B cell (primary cell): ENCODE results near the gene SUOX. TPM values are rescaled to one million over a fixed set of nuclear protein-coding genes. Genes with fewer than 3 reads are reported as not detected.
A peak's percentile ranks its signal among the peaks of the same experiment; 100 is the strongest.

Experiments
- ATAC-seq: fragments of 200-7000 bp; cut with Tn5 transposase; one replicate; pipeline ENCODE4 v1.10.0; 2021; ENCODE audit warnings: low read depth, mild to moderate bottlenecking, moderate number of reproducible peaks, moderate library complexity
- CTCF ChIA-PET: fragments of 350-600 bp; sonication (Branson Sonifier 250); formaldehyde crosslinking; loops from one replicate; lab custom pipeline; 2021; ENCODE audit warnings: antibody characterized with exemption, inconsistent platforms; lab: Charles Lee
- POLR2A ChIA-PET: fragments of 350-600 bp; sonication (Branson Sonifier 250); formaldehyde crosslinking; loops from one replicate; lab custom pipeline; 2021; ENCODE audit warnings: antibody characterized with exemption; lab: Charles Lee
- DNase-seq: peaks from one replicate; pipeline ENCODE4 v3.0.0; 2013
- H2AFZ ChIP-seq: 2 replicates; pipeline ENCODE4 v1.6.1; 2012; ENCODE audit warnings: mild to moderate bottlenecking, low read depth, low read length; ENCODE audit not compliant: insufficient read depth, poor library complexity, severe bottlenecking
- H3K27ac ChIP-seq, 2 donors: 1 replicate in 1 of 2; 2 replicates in 1 of 2; pipeline ENCODE4 v1.5.1; 2012 to 2013; ENCODE audit warnings: low read length in 2 of 2, mild to moderate bottlenecking in 2 of 2, moderate library complexity in 1 of 2
- H3K27me3 ChIP-seq, 4 experiments: fragments of 200-600 bp in 1 of 4; sonication (generic) in 1 of 4; replicated peaks in 1 of 4; 1 replicate in 2 of 4; 2 replicates in 2 of 4; pipeline versions ENCODE4 v1.6.1 to v1.7.0; 2013 to 2016; ENCODE audit warnings: low read length in 3 of 4, mild to moderate bottlenecking in 2 of 4, mixed read lengths in 1 of 4, moderate library complexity in 1 of 4; ENCODE audit not compliant: insufficient read depth in 4 of 4, control insufficient read depth in 3 of 4; ENCODE audit errors: control extremely low read depth in 1 of 4
- H3K36me3 ChIP-seq, 2 experiments: replicated peaks in 1 of 2; 1 replicate in 1 of 2; 2 replicates in 1 of 2; pipeline versions ENCODE4 v1.6.1 to v1.7.1; 2013; ENCODE audit warnings: low read length in 1 of 2; ENCODE audit not compliant: insufficient read depth in 2 of 2, control insufficient read depth in 1 of 2; ENCODE audit errors: control extremely low read depth in 1 of 2, extremely low read depth in 1 of 2
- H3K4me1 ChIP-seq, 2 donors: fragments of 200-600 bp in 1 of 2; sonication (generic) in 1 of 2; 1 replicate in 1 of 2; 2 replicates in 1 of 2; pipeline versions ENCODE4 v1.5.1 to v1.6.1; 2013 to 2017; ENCODE audit warnings: low read length in 2 of 2; ENCODE audit not compliant: control insufficient read depth in 2 of 2, insufficient read depth in 2 of 2
- H3K4me2 ChIP-seq: replicated peaks from 2 replicates; pipeline ENCODE3; 2012; ENCODE audit warnings: mild to moderate bottlenecking, low read depth, low read length; ENCODE audit not compliant: poor library complexity, severe bottlenecking
- H3K4me3 ChIP-seq, 5 experiments: fragments of 200-600 bp in 1 of 5; sonication (generic) in 1 of 5; 1 replicate in 3 of 5; 2 replicates in 2 of 5; pipeline versions ENCODE4 v1.5.1 to v1.7.0; 2011 to 2016; ENCODE audit warnings: low read length in 4 of 5, mild to moderate bottlenecking in 4 of 5, low read depth in 2 of 5, control low read depth in 1 of 5, moderate library complexity in 1 of 5; ENCODE audit not compliant: insufficient read depth in 1 of 5; ENCODE audit errors: control extremely low read depth in 1 of 5, extremely low read depth in 1 of 5
- H3K79me2 ChIP-seq: fragments of 200-600 bp; sonication (generic); one replicate; pipeline ENCODE4 v1.6.0; 2016; ENCODE audit warnings: low read length; ENCODE audit not compliant: control insufficient read depth, insufficient read depth
- H3K9ac ChIP-seq: fragments of 200-600 bp; sonication (generic); 2 replicates; pipeline ENCODE4 v1.6.1; 2017; ENCODE audit warnings: mild to moderate bottlenecking, low read length, moderate library complexity
- H3K9me3 ChIP-seq, 3 donors: one replicate each; pipeline versions ENCODE4 v1.6.1 to v1.7.1; 2013; ENCODE audit warnings: low read length in 2 of 3; ENCODE audit not compliant: control insufficient read depth in 2 of 3, insufficient read depth in 1 of 3; ENCODE audit errors: control extremely low read depth in 1 of 3
- H4K20me1 ChIP-seq: 2 replicates; pipeline ENCODE4 v1.6.0; 2012; ENCODE audit warnings: mild to moderate bottlenecking, low read length; ENCODE audit not compliant: insufficient read depth, control insufficient read depth, poor library complexity, severe bottlenecking
- H3K27ac Mint-ChIP-seq: one replicate; pipeline ENCODE4 v1.8.0; 2021; ENCODE audit warnings: mixed read lengths
- H3K27me3 Mint-ChIP-seq: one replicate; pipeline ENCODE4 v1.8.0; 2021; ENCODE audit warnings: mixed read lengths
- H3K4me1 Mint-ChIP-seq: one replicate; pipeline ENCODE4 v1.8.0; 2021; ENCODE audit warnings: mixed read lengths
- H3K4me3 Mint-ChIP-seq: one replicate; pipeline ENCODE4 v1.8.0; 2021; ENCODE audit warnings: mixed read lengths
- H3K9me3 Mint-ChIP-seq: one replicate; pipeline ENCODE4 v1.8.0; 2022; ENCODE audit warnings: mixed read lengths; ENCODE audit not compliant: insufficient read depth
- EZH2 ChIP-seq: IDR thresholded peaks from 2 replicates; pipeline ENCODE4 v1.6.1; 2012; ENCODE audit warnings: borderline replicate concordance, low read depth, mild to moderate bottlenecking, moderate library complexity, low read length; ENCODE audit not compliant: insufficient read depth, poor library complexity, severe bottlenecking
- WGBS: methylation state at CpG from one replicate; pipeline ENCODE4 v1.1.5; 2013; ENCODE audit warnings: missing lambda C conversion rate; ENCODE audit not compliant: insufficient coverage; 5-methylcytosine and 5-hydroxymethylcytosine counted together
- intact Hi-C: fragments of 100-400 bp; cut with micrococcal nuclease; formaldehyde crosslinking; loops from one replicate; pipeline ENCODE4 v1.10.0; 2022
- polyA plus RNA-seq: library from polyadenylated mRNA; depleted of rRNA; stranded (reverse); fragments of >200 nt; gene quantifications from 2 replicates; pipeline ENCODE4 v1.2.3, GENCODE V29; 2012
- total RNA-seq, 2 donors: library from RNA; stranded (reverse); fragments of 120-200 nt in 1 of 2; gene quantifications; 1 replicate in 1 of 2; 2 replicates in 1 of 2; pipeline versions ENCODE4 v1.2.3 to v1.2.4, GENCODE V29; 2013 to 2022
- TF ChIP-seq, protein P1 (sequence below): fragments of 200-600 bp; IDR thresholded peaks from one replicate; pipeline ENCODE4 v1.8.0; 2022; ENCODE audit warnings: antibody characterized with exemption, mild to moderate bottlenecking

Gene SUOX
- total and polyA plus RNA-seq, 2 donors (not counting 1 experiment from before 2014, with no cell fraction given): 3.1 to 7.5 TPM

DNA sequence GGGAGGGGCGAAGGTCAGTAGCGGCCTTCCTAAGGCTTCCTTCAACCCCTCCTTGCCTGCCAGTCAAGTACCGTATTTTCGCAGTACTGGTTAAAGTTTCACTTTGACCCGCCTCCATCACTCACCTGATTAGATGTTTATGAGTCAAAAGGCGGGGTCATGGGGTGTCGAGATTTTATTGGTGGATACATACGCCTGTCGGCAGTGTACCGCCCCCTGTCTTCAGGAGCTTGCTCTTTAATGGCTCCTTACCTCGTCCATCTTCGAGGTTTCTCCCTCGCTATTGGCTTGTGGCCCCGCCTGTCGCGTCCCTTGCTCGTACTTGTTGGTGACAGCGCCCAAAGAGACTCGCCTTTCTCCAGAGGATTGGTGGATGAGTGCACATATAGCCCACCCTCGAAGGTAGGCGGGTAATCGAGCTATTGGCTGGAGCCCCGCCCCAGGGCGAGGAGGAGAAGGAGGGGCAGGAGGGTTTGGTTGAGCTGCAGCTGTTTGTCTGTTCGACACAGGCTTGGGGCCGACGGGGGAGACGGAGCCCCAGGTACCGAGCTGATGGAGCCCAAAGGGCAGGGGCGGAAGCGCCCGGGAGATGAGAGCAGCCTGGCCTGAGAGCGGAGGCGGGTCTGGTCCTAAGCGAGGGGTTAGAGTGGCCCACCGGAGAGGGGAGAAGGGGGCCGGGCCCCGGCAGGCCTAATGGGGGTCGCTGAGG is 23.3 kb upstream of the SUOX start, which contains the start of gene RAB5B:
Gene RAB5B (plus strand): TSS at position 480 of the 709 bp plus-strand sequence. CDS start 12,883 bp downstream, outside the sequence.
- Mint-ChIP-seq H3K27ac (no peak within 1 kb of the TSS), H3K4me1 (peaks cover 13% of the 10 kb centered on the region), H3K27me3 (no peaks in the 10 kb centered on the region), H3K9me3 (no peaks in the 10 kb centered on the region), H3K4me3 (no peak within 1 kb of the TSS)
- DNase-seq: peak; percentile 99
- Histone ChIP-seq H3K4me3 (peak within 1 kb of the TSS; percentile 77 to 99 (median 90)), H3K9ac (peak within 1 kb of the TSS; percentile 95), H4K20me1 (peaks cover 22% of the 10 kb centered on the region), H3K9me3 (no peaks in the 10 kb centered on the region), H3K36me3 (no peaks in the 10 kb centered on the region), H3K27me3 (no peaks in the 10 kb centered on the region), H3K4me1 (peaks cover 17% of the 10 kb centered on the region in 2 donors), H2AFZ (peak within 1 kb of the TSS; percentile 90), H3K79me2 (peaks cover 51% of the 10 kb centered on the region), H3K4me2 (peak within 1 kb of the TSS; percentile 89), H3K27ac (peak within 1 kb of the TSS; percentile 85 to 96)
- 0% methylated on average over 32 of the region's 39 CpGs for WGBS
- intact Hi-C loops: loop anchor here (1.0 to 5.0 kb wide), 12 partner anchors 7 to 664 kb away; partner anchors contain the start of genes BLOC1S1, CDK2, DNAJC14 and ORMDL2
- no peak for TF ChIP-seq EZH2
- TF ChIP-seq, protein P1, sequence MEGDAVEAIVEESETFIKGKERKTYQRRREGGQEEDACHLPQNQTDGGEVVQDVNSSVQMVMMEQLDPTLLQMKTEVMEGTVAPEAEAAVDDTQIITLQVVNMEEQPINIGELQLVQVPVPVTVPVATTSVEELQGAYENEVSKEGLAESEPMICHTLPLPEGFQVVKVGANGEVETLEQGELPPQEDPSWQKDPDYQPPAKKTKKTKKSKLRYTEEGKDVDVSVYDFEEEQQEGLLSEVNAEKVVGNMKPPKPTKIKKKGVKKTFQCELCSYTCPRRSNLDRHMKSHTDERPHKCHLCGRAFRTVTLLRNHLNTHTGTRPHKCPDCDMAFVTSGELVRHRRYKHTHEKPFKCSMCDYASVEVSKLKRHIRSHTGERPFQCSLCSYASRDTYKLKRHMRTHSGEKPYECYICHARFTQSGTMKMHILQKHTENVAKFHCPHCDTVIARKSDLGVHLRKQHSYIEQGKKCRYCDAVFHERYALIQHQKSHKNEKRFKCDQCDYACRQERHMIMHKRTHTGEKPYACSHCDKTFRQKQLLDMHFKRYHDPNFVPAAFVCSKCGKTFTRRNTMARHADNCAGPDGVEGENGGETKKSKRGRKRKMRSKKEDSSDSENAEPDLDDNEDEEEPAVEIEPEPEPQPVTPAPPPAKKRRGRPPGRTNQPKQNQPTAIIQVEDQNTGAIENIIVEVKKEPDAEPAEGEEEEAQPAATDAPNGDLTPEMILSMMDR: no peak
- CTCF ChIA-PET: interaction anchor here (0.5 to 3.3 kb wide), 15 partner anchors 9 to 663 kb away, joined by 3 to 33 read pairs (median 4); partner anchors contain the start of genes DNAJC14, SUOX and ZC3H10
- POLR2A ChIA-PET: interaction anchor here (0.5 to 1.8 kb wide), 23 partner anchors 9 to 1475 kb away, joined by 3 to 11 read pairs (median 4); partner anchors contain the start of genes BAZ2A, BLOC1S1, ORMDL2 and PA2G4
- ATAC-seq: peak; percentile 87
